HG02973 (cell line): ENCODE measurements around the gene INPP5D.
"Not testable (repeated sequence)": the region's sequence is repeated elsewhere in the genome, so short reads cannot be mapped to it uniquely, and the experiment has no call there.

Experiments
- ATAC-seq: cut with Tn5 transposase; IDR thresholded peaks from one replicate; pipeline ENCODE4 v1.9.1; 2021; ENCODE audit warnings: moderate library complexity; ENCODE audit not compliant: unreplicated experiment

The INPP5D gene

DNA sequence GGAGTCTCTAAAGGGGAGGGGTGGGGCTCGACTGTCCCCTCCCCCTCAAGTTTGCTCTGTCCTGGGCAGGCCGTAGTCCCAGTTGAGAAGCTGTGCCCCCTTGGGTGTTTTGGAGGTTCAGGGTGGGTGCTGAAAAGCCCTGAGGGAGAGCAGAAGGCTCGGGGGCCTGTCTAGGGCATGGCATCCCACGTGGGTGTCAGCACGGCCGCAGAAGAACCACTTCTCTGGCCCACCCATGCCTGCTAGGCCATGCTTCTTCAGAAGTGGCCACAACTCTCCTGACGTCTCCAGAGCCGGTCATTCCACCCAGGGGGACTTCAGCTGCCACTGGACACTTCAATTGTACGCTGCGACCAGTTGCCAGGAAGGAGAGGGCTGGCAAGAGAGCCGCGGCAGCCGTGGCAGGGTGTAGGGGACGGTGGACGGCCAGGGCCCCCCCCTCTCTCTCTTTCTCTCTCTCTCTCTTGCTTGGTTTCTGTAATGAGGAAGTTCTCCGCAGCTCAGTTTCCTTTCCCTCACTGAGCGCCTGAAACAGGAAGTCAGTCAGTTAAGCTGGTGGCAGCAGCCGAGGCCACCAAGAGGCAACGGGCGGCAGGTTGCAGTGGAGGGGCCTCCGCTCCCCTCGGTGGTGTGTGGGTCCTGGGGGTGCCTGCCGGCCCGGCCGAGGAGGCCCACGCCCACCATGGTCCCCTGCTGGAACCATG lies at the start of gene INPP5D:
TSS of gene INPP5D (plus strand) at position 546 of the 704 bp plus-strand sequence. CDS start at position 683, 137 bp downstream.
- ATAC-seq: peak; percentile 49

DNA sequence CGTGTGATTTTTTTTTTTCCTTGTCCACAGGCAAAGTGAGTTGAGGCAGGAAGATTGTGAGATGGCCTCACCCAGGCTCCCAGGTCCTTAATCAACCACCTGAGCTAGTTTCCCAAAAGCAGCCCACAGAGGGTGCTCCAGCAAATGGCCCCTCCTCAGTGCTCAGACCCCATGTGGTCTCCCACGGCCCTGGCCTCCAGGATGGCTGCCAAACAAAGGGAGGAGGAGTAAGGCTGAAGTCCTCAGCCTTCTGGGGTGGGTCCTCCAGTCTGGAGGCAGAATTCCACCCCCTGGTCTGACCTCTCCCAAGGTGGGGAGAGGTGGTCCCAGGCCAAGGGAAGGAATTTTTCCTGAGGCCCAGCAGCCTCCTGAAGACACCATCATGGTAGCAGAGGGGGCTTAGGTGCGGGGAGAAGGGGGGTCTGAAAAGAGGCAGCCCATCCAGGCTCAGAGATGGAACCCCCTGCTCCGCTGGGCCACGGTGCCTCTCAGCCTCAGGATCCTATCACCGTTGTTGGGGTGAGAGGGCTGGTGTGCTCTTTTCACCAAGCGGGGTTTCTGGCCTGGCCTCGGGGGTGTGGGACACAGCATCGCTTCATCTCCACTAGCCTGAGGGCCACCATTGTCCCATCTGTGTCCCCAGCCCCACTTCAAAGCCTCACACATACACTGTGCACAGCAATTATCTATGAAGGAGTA lies 49.4 kb upstream of the INPP5D start:
- no peak for ATAC-seq

DNA sequence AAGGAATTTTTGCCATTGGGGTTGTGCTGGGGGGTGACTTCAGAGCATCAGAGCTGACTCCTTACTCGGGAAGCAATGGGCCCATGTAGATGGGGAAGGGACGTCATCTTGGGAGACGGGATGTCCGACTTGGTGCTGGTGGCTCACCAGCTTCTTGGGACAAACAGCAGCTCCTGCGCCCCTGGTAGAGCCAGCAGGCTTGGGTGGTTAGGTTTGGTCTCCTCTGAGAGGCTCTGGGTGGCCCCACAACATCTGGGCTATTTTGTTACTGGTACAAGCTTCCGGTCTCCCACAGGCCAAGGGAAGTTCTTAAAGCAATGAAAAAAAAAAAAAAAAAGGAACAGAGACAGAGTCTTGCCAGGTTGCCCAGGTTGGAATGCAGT lies 48.9 kb upstream of the INPP5D start:
- ATAC-seq: no peak

DNA sequence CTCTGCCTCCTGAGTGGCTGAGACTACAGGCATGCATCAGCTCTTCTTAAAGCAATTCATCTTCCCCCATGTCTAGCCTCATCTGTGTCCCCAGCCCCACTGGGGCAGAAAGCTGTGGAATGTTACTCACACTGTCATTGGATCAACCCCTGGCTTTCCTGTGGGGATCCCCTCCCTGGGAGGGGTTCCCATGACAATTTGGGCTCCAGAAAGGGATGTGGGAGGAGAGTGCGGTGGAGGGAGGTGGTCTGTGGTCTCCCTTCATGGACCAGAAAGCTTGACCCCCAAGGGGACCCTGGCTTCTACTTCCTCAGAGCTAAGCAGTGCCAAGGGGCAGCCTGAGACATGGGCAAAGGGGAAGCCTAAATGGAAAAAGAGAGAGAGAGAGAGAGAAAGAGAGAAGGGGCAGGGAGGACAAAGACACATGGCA lies 48.4 kb upstream of the INPP5D start:
- ATAC-seq: no peak

DNA sequence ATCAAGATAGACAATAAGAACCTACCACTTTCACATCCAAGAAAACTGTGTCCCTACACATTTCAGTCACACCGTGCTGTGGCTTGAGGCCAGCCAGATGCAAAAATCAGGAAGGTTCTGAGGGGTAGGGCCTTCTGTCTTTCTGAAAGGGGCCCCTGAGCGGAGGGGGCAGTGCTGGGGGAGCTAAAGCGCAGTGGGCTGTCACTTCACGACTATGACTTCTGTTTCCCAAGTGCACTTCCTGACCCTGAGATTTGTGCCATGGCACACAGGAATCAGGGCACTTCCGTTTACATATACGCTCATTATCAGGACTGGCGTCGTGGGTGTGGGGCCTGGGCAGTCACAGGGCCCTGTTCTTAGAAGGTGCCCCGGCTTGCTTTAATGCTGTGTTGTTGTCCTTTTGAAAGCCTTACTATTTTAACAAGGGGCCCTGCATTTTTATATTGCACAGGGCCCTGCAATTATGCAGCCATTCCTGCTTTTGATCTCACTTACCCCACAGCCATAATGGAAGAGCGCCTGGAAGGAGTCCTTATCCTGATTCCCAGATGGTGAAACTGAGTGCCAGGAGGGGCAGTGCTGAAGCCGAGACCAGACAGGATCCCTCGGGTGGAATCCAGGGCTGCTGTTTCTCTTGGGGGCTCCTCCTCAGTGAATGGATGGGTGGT lies 47.7 kb upstream of the INPP5D start:
- ATAC-seq: no peak

DNA sequence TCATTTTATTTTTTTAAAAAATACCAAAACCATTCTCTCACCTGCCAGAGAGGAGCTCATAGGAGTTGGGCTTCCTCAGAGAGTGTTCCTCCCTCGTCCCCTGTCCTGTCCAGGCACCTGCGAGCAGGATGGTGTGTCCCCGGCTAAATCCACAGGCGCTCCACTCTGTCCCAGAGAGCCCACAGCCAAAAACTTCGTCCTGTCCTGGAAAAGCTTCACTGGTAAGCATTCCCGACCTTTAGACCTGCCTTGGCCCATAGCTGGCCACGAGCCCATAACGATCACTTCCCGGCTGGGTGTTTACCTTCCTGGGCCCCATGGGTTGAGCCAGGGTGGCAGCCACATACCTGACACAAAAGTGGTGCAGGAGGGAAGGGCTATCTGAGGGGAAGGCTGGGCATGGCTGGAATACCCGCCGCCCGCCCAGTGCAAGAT lies 47.1 kb upstream of the INPP5D start, which contains the start of gene NGEF:
TSS of gene NGEF (minus strand) at position 230 of the 435 bp plus-strand sequence. CDS start 38,366 bp downstream, outside the sequence.
- ATAC-seq: no peak

DNA sequence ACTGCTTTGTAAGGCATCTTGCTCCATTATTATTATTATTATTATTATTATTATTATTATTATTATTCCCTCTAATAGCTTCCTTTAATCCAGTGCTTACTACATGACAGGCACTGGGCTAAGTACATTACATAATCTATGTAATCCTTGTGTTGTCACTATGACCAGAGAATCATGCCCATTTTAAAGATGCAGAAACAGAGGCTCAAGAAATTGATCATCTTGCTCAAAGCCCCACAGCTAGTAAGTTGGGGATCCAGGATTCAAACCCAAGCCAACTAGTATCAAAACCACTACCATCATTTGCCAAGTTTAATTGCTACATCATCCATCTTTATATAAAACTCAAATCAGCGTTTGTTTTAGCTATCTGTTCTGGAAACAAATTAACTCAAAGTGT lies 46.5 kb upstream of the INPP5D start:
- no peak for ATAC-seq

DNA sequence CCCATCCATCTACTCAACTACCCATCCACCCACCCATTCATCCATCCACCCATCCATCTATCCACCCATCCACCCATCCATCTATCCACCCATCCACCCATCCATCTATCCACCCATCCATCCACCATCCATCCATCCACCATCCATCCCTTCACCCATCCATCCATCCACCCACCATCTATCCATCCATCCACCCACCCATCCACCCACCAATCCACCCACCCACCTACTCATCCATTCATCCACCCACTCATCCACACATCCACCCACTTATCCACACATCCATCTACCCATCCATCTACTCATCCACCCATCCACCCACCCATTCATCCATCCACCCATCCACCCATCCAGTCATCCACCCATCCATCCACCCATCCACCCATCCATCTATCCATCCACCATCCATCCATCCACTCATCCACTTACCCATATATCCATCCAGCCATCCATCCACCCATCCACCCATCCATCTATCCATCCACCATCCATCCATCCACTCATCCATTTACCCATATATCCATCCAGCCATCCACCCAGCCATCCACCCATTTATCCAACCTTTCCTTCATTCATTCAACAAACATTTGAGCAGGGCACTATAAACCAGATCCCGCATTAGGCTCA lies 45.0 kb upstream of the INPP5D start:
- ATAC-seq: no peak

DNA sequence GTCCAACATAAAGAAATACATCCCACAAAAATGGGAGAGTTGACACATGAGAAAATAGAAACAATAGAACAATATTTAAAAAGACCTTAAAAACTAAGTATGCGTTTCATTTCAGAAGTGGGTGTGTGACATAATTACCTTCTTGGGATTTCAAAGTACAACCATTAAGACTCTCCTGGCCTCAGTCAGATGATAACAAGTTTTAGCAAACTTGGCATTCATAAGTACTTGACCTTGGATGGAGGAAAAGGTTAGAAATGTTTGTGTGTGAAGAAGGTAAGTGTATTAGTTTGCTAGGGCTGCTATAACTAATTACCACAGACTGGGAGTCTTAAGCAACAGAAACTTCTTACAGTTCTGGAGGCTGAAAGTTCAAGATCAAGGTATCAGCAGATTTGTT lies 42.2 kb upstream of the INPP5D start:
- ATAC-seq: no peak

DNA sequence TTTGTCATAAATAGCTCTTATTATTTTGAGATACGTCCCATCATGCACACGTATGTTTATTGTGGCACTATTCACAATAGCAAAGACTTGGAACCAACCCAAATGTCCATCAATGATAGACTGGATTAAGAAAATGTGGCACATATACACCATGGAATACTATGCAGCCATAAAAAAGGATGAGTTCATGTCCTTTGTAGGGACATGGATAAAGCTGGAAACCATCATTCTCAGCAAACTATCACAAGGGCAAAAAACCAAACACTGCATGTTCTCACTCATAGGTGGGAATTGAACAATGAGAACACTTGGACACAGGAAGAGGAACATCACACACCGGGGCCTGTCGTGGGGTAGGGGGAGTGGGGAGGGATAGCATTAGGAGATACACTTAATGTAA lies 40.5 kb upstream of the INPP5D start:
- ATAC-seq: not testable (repeated sequence)

DNA sequence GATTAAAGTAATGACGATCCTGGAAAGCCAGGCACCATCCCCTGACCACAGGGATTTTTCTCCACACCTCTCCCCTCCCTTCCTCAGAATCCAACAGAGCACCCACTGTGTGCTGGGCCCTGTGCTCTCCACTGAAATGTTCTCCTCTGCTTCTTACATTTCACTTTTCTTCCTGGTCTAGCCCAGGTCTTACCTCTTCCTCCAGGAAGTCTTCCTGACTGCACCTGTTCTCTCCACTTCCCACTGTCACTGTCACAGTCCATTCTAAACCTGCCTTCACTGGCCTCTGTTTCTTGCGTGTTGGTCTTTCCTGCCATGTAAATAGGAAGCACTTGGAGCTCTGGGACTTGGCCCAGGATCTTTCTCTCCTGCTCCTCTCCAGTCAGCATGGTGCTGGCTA lies 39.7 kb upstream of the INPP5D start:
- no peak for ATAC-seq

DNA sequence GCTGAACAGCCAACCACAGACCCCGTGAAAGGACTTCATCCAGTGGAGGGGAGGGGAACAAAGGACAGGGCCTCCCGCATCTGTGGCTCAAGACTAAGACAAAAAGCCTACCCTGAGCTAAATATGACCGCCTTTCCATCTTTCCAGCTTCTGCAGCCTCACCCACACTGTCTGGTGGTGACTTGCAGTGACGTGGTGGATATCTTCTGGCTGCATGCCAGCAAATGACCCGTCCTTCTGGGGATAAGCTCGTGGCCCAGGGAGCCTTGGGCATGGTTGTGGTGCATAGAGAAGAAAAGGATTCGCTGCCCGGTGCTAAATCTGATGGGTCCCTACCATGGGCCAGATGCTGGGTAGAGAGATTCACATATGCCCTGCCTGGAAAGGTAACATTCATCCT lies 38.4 kb upstream of the INPP5D start:
- no peak for ATAC-seq

DNA sequence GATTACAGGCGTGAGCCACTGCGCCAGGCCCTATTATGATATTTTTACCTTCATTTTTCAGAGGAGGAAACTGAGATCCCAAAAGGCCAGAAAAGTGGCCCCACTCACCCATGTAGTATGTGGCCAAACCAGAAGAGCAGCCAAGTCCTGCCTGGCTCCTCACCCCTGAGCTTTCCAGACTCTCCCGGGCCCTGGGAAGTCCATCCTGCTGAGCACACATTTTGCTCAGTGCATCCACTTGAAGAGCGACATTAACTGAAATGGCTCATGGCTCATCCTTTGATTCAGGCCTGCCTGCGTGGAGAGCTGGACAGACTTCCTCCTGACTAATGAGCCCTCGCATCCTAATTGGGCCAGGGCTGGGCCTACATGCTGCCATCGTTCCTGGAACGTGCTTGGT lies 37.6 kb upstream of the INPP5D start:
- no peak for ATAC-seq

DNA sequence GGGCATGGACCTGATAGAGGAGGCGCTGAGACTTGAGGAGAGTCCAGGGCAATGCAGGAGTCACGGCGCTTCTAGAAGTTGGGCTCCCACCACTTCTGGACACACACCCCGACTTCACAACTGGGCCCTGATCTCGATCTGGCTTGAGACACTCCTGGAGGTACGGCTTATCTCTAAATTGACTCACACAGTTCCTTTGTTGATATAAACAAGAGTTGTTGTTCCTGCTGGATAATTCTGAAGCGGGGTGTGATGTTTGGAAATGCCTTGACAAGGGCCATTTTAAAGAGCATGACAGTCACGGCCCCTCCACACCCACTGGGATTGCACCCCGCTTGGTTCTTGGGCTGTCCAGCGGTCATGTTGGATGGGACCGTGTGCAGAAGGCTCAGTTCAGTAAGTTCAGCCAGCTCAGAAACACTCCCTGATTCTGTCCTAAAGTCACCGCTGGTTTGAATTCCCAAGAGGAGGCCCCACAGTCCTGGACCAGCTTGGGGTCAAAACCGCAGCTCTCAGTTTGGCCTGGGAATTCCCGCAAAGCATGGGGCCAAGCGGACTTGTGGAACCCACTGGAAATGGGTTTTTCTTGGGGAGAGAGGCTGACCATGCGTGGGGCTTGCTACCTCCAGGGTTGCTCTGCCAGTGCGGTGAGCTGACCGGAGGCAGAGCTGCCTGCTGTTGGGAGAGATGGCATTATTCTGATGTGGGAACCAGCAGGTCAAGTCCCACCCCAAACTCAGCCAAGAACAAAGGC lies 37.0 kb upstream of the INPP5D start:
- ATAC-seq: no peak

DNA sequence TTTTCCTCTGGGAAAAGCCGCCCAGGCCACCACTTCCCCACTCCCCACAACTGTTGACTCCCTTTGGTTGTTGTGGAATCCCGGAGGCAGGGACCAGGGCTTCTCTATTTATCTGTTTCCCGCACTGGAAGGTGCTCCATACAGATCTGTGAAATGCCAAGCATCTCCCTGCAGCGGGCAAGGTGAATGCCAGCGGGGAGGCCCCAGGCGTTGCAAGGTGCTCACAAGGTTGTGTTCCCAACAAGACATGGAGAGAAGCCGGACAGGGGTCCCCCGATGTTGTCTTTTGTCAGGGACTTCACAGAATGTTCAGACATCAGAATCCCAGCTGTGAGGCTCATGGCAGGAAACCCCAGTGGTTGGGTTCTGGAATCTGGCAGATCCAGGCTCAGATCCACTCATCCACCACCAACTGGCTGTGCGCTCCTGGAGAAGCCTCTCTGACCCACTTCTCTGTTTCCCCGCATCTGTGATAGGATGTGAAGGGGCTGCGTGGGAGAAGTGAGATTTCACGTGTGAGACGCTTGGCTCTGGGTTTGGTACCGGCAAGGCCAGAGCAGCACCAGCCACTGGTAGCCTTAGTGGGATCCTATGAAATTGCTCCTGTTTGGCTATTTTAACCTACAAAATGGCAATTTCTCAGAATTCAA lies 36.3 kb upstream of the INPP5D start:
- ATAC-seq: no peak

DNA sequence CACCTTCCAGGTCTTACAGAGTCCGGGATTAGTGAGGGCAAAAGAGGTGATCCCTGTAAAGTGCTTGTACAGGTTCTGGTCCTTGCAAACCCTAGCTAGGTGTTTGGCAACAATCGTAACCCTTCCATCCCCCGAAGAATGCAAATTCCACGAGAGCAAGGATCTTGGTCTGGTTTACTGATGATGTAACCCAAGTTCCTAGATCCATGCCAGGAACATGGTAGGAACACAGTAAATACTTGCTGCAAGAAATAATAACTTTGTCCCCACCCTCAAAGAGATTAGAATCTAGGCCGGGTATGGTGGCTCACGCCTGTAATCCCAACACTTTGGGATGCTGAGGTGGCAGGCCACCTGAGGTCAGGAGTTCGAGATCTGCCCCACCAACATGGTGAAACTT lies 34.4 kb upstream of the INPP5D start:
- no peak for ATAC-seq

DNA sequence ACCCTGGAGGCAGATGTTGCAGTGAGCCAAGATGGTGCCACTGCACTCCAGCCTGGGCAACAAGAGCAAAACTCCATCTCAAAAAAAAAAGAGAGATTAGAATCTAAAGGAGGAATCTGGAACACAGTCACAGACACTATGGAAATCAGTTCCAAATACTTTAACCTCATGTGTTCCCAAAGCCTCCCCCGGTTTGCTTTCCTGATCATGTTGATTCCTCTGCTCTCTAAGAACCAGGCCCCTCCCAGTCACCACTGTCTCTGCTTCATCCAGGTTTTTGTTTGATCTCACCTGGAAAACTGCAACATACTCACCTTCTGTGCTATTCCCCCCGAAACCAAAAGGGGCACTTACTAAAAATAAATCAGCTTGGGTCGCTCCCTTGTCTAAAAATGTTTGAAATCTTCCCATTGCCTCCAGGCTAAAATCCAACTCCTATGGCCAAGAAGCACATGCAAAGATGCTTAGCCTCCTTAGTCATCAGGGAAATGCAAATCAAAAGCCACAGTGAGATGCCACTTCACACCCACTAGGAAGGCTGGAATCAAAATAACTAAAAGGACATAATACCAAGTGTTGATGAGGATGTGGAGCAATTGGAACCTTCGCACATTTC lies 33.8 kb upstream of the INPP5D start:
- no peak for ATAC-seq

DNA sequence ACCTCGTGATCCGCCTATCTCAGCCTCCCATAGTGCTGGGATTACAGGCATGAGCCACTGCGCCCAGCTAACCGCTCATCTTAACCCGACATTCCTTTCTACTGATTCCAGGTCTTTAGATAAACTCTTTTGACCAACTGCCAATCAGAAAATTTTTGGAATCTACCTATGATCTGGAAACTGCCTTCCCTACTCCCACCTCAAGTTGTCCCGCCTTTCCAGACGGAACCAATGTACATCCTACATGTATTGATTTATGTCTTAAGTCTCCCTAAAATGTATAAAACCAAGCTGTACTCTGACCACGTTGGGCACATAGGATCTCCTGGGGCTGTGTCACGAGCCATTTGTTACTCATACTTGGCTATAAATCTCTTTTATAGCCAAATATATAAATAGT lies 30.8 kb upstream of the INPP5D start:
- no peak for ATAC-seq

DNA sequence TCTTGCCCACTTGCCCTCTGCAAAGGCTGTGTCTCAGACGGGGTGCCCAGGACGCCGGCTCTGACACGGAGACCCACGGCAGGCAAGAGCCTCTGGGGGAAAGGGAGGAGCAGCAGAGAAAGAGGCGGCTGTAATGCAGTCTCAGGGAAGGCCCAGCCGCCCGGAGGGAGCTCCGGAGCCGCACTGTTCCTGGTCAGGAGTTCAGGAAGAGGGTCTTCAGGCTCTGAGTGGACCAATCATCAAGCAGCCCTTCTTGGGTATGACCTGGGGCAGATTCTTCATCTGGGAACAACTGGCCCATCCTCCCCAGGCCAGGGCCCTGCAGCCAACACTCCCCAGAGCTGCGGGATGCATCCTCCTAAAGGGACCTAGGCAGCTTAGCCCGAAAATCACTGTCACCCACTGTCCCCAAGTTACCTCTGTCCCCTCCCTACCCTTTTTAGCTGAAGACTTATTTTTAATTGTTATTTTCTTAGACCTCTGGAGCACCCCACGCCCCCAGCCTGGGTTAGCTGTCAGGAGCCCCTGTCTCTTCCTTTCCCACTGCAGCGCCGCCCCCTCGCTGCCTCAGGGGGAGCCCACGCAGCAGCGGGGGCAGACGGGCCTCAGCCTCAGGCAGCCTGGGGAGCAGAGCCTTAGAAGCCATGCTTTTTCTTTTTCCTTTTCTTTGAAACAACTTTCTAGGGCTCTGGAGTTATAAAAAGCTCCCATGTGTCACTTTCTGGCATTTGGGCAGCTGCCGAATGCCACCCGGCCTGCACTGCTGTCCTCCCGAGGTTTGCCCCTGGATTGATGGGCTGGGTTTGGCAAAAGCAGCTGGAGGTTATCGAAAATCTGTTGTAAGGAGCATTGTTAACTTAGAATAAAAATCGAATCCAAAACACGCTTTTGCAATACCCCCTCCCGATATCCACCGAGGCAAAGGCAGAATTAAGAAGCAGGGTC lies 28.3 kb upstream of the INPP5D start:
- no peak for ATAC-seq
